ENCODE results near the gene TICAM2. TPM values are rescaled to one million over a fixed set of nuclear protein-coding genes. Genes with fewer than 3 reads are reported as not detected.

Gene TICAM2
- polyA plus RNA-seq, 2 of the 4 experiments (the other 2 are of a cell fraction), result 0.34 to 0.77 TPM

- ChIA-PET POLR2A (no interaction called here), CTCF (interaction anchor here (1.5 kb wide), 1 partner anchor 190 kb away, joined by 6 read pairs; no protein-coding TSS in a partner anchor)
- TF ChIP-seq KDM1A (IDR thresholded peaks at IDR 0.05; ENCODE audit: low read depth) (no peak), JUNB (IDR thresholded peaks at IDR 0.05) (no peak), CHD4 (IDR thresholded peaks at IDR 0.05; ENCODE audit: borderline replicate concordance) (no peak), EHMT2 (IDR thresholded peaks at IDR 0.05; ENCODE audit: low read depth) (no peak), MYC (IDR thresholded peaks at IDR 0.05; ENCODE audit: borderline replicate concordance, low read length) (no peak), RAD21 (conservative IDR thresholded peaks at IDR 0.05 in 1 of 2, IDR thresholded peaks at IDR 0.05 in 1 of 2) (no peak), SREBF2 (IDR thresholded peaks at IDR 0.05) (no peak), MAFK (IDR thresholded peaks at IDR 0.05; ENCODE audit: partially characterized antibody) (no peak), JUN (IDR thresholded peaks at IDR 0.05) (no peak), RFX5 (IDR thresholded peaks at IDR 0.05) (no peak), CEBPB (IDR thresholded peaks at IDR 0.05) (no peak), BHLHE40 (IDR thresholded peaks at IDR 0.05; ENCODE audit: low read depth, low read length) (no peak), FOSL2 (IDR thresholded peaks at IDR 0.05) (no peak), FOSL2 (CRISPR knock-in tag; IDR thresholded peaks at IDR 0.05) (no peak), RARB (CRISPR knock-in tag; IDR thresholded peaks at IDR 0.05) (no peak), ZNF302 (CRISPR knock-in tag; IDR thresholded peaks at IDR 0.05) (no peak)
- TF ChIP-seq, protein P1, sequence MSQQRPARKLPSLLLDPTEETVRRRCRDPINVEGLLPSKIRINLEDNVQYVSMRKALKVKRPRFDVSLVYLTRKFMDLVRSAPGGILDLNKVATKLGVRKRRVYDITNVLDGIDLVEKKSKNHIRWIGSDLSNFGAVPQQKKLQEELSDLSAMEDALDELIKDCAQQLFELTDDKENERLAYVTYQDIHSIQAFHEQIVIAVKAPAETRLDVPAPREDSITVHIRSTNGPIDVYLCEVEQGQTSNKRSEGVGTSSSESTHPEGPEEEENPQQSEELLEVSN (IDR thresholded peaks at IDR 0.05; ENCODE audit: borderline replicate concordance, low read depth), result no peak
- TF ChIP-seq, protein P2, sequence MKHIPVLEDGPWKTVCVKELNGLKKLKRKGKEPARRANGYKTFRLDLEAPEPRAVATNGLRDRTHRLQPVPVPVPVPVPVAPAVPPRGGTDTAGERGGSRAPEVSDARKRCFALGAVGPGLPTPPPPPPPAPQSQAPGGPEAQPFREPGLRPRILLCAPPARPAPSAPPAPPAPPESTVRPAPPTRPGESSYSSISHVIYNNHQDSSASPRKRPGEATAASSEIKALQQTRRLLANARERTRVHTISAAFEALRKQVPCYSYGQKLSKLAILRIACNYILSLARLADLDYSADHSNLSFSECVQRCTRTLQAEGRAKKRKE (CRISPR knock-in tag; IDR thresholded peaks at IDR 0.05; ENCODE audit: low read depth), result no peak
- TF ChIP-seq, protein P3, sequence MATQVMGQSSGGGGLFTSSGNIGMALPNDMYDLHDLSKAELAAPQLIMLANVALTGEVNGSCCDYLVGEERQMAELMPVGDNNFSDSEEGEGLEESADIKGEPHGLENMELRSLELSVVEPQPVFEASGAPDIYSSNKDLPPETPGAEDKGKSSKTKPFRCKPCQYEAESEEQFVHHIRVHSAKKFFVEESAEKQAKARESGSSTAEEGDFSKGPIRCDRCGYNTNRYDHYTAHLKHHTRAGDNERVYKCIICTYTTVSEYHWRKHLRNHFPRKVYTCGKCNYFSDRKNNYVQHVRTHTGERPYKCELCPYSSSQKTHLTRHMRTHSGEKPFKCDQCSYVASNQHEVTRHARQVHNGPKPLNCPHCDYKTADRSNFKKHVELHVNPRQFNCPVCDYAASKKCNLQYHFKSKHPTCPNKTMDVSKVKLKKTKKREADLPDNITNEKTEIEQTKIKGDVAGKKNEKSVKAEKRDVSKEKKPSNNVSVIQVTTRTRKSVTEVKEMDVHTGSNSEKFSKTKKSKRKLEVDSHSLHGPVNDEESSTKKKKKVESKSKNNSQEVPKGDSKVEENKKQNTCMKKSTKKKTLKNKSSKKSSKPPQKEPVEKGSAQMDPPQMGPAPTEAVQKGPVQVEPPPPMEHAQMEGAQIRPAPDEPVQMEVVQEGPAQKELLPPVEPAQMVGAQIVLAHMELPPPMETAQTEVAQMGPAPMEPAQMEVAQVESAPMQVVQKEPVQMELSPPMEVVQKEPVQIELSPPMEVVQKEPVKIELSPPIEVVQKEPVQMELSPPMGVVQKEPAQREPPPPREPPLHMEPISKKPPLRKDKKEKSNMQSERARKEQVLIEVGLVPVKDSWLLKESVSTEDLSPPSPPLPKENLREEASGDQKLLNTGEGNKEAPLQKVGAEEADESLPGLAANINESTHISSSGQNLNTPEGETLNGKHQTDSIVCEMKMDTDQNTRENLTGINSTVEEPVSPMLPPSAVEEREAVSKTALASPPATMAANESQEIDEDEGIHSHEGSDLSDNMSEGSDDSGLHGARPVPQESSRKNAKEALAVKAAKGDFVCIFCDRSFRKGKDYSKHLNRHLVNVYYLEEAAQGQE (IDR thresholded peaks at IDR 0.05), result no peak
- Histone ChIP-seq H3K4me2 (no peak overlapping the region), H3K4me1 (no peaks in the 10 kb centered on the region), H3K9me3 (no peaks in the 10 kb centered on the region), H3K27ac (no peak overlapping the region), H3K4me3 (no peak overlapping the region)
- WGBS (ENCODE audit: missing lambda C conversion rate), result 51% methylated on average over 4 of the region's 4 CpGs
- DNase-seq (ENCODE audit: low read depth in 1 of 2, low spot score in 1 of 2) (no peak), FAIRE-seq (no peak), ATAC-seq (no peak)
Measured at GRCh38 chr5:115637507-115637906, 35.2 kb upstream of the TICAM2 start.

DNA sequence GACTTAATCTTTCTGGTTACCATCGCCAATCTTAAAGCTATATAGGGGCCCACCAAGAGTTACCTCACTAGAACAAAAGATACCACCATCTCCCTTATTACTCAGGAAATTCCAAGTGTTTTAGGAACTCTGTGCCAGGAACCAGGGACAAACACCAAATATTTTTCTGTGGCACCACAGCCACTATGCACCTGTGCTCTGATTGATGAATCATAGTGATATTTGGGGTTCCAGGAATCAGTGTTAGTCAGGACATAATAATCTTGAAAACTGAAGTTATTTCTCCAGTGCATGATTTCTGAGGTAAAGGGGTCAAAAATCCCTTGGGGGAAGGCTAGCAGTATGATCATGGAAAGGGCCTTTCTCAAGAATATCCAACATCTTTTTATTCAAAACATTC is 33.7 kb upstream of the TICAM2 start:
- CTCF ChIA-PET, result interaction anchor here (0.8 to 2.5 kb wide), 10 partner anchors 8 to 204 kb away, joined by 3 to 22 read pairs (median 5); partner anchors contain the start of gene TMED7
- no peak overlapping the region for H3K4me3 ChIP-seq
- H3K9me3 ChIP-seq, result no peaks in the 10 kb centered on the region
- TF ChIP-seq RNF2 (IDR thresholded peaks at IDR 0.05; ENCODE audit: borderline replicate concordance, low read depth), result no peak
- TF ChIP-seq EP300 (IDR thresholded peaks at IDR 0.05), result no peak
- TF ChIP-seq NR3C1 (IDR thresholded peaks at IDR 0.05), result no peak
- no peak for TF ChIP-seq HEYL (CRISPR knock-in tag; IDR thresholded peaks at IDR 0.05)
- TF ChIP-seq RCOR1 (IDR thresholded peaks at IDR 0.05; ENCODE audit: low read depth, low read length), result no peak
- no peak for TF ChIP-seq POLR2AphosphoS2 (conservative IDR thresholded peaks at IDR 0.05; ENCODE audit: low read length)
- no peak for TF ChIP-seq SREBF2 (IDR thresholded peaks at IDR 0.05)
- TF ChIP-seq NPAS2 (CRISPR knock-in tag; IDR thresholded peaks at IDR 0.05; ENCODE audit: borderline replicate concordance), result no peak
- TF ChIP-seq ESRRA (IDR thresholded peaks at IDR 0.05; ENCODE audit: borderline replicate concordance, low read length), result no peak
- no peak for TF ChIP-seq FOXS1 (CRISPR knock-in tag; IDR thresholded peaks at IDR 0.05)
- TF ChIP-seq ZFP36 (IDR thresholded peaks at IDR 0.05; ENCODE audit: borderline replicate concordance, partially characterized antibody), result no peak
- no peak for TF ChIP-seq CTCF (IDR thresholded peaks at IDR 0.05)
- TF ChIP-seq ZNF302 (CRISPR knock-in tag; IDR thresholded peaks at IDR 0.05), result no peak
- POLR2A ChIA-PET, result no interaction called here
- FAIRE-seq (no peak), DNase-seq (ENCODE audit: low read depth in 1 of 2, low spot score in 1 of 2) (no peak), ATAC-seq (no peak)
- H3K4me1 ChIP-seq, result no peaks in the 10 kb centered on the region
- WGBS (ENCODE audit: missing lambda C conversion rate), result 61% methylated on average over 1 of the region's 1 CpG
- H3K27ac ChIP-seq, result no peak overlapping the region
- H3K4me2 ChIP-seq, result no peak overlapping the region

Measured in A549 (cell line).